Heart right ventricle (tissue), 16 donors: ENCODE data around the gene TBK1. TPM values are rescaled to one million over a fixed set of nuclear protein-coding genes. Genes with fewer than 3 reads are reported as not detected.

ENCODE experiments used
- ATAC-seq, 8 donors: fragments of 200-7000 bp; cut with Tn5 transposase; one replicate each; pipeline ENCODE4 v1.9.1; 2020; ENCODE audit warnings: mild to moderate bottlenecking in 8 of 8, moderate library complexity in 8 of 8, moderate number of reproducible peaks in 1 of 8
- DNase-seq, 2 donors: peaks; one replicate each; pipeline ENCODE4 v3.0.0-alpha.2; 2020
- H3K27ac ChIP-seq, 10 donors: fragments of 200-600 bp; sonication (generic) in 2 of 10; one replicate each; pipeline versions ENCODE4 v1.5.0 to v1.8.0; 2020 to 2022; ENCODE audit warnings: mild to moderate bottlenecking in 3 of 10
- H3K27me3 ChIP-seq, 7 donors: fragments of 200-600 bp; one replicate each; pipeline ENCODE4 v1.8.0; 2021 to 2022; ENCODE audit warnings: mild to moderate bottlenecking in 2 of 7
- H3K36me3 ChIP-seq, 9 donors: fragments of 200-600 bp; sonication (generic) in 1 of 9; one replicate each; pipeline versions ENCODE4 v1.5.0 to v1.8.0; 2020 to 2022; ENCODE audit warnings: mild to moderate bottlenecking in 2 of 9
- H3K4me1 ChIP-seq, 9 donors: fragments of 200-600 bp; sonication (generic) in 1 of 9; one replicate each; pipeline versions ENCODE4 v1.5.0 to v1.8.0; 2020 to 2022; ENCODE audit warnings: mild to moderate bottlenecking in 4 of 9
- H3K4me3 ChIP-seq, 10 donors: fragments of 200-600 bp; sonication (generic) in 2 of 10; one replicate each; pipeline versions ENCODE4 v1.5.0 to v1.8.0; 2020 to 2022; ENCODE audit warnings: mild to moderate bottlenecking in 7 of 10, moderate library complexity in 2 of 10
- H3K9me3 ChIP-seq, 11 donors: fragments of 200-600 bp in 10 of 11; sonication (generic) in 2 of 11; one replicate each; pipeline versions ENCODE4 v1.5.0 to v1.8.0; 2013 to 2022; ENCODE audit warnings: mild to moderate bottlenecking in 2 of 11, control low read depth in 1 of 11, moderate library complexity in 1 of 11
- WGBS, 2 donors: extraction: QIAGEN DNeasy Blood & Tissue Kit; methylation state at CpG; one replicate each; pipeline ENCODE4 v1.1.7; 2013; ENCODE audit warnings: inconsistent platforms in 1 of 2; 5-methylcytosine and 5-hydroxymethylcytosine counted together
- intact Hi-C, 10 donors: fragments of 100-400 bp; cut with DNase I; formaldehyde crosslinking; loops; one replicate each; pipeline versions ENCODE4 v1.11.1 to v1.14.2; 2022
- polyA plus RNA-seq, 2 donors: library from polyadenylated mRNA; stranded (reverse); fragments of 200-250 nt; gene quantifications; one replicate each; pipeline ENCODE4 v1.2.3, GENCODE V29; 2013
- total RNA-seq, 10 donors: library from RNA; stranded (reverse); fragmentation: NEBNext Ultra II Directional in 3 of 10; extraction: Animal tissue kit (Norgen Biotek cat#: 25700) in 3 of 10; gene quantifications; one replicate each; pipeline versions ENCODE4 v1.2.1 to v1.2.4, GENCODE V29; 2021 to 2023
- TF ChIP-seq, protein P1 (sequence below), 9 donors: fragments of 200-600 bp; sonication (generic) in 2 of 9; IDR thresholded peaks; one replicate each; pipeline versions ENCODE4 v1.5.0 to v1.8.0; 2021 to 2022; ENCODE audit warnings: antibody characterized with exemption in 9 of 9, mild to moderate bottlenecking in 5 of 9, moderate library complexity in 1 of 9
- donor health status: Arrhythmogenic right ventricular cardiomyopathy.
- donor health status: ischemic (EF 13 %, LVEDD 7.1; RV severe dilation, severe dysfunction).
- donor health status: healthy with polysubstance abuse.
- donor health status: DM: no; HTN: yes; CAD: no.
- donor health status: DM: no; HTN: no; CAD: no.
- donor health status: ischemic (EF 25% LVEDD 6.9; RV normal size, moderate dysfunction).
- donor health status: ischemic (EF 25% LVEDD 5.7; RV mildly dilated, moderate dysfunction).
- donor health status: healthy.
- donor health status: DM: yes; HTN: yes; CAD: no.
- donor health status: Ischemic cardiomyopathy.
- donor health status: ischemic (EF 35%, LVEDD 5.7; RV mildly dilated, moderate dysfunction).
- donor health status: nonischemic (EF 11% LVEDD 7.7; RV severe dilation, severe dysfunction).
- donor health status: DM: yes; HTN: yes; CAD: no.
- donor health status: PGD.
- donor health status: ischemic (EF 29% LVEDD 5.4; RV normal size, mild dysfunction).
- donor health status: nonischemic (EF 23%, LVEDD 6.1; RV moderate dilation, normal function).

The TBK1 gene
- total and polyA plus RNA-seq, 12 donors = 8.2 to 15.1 (median 10.5) TPM

DNA sequence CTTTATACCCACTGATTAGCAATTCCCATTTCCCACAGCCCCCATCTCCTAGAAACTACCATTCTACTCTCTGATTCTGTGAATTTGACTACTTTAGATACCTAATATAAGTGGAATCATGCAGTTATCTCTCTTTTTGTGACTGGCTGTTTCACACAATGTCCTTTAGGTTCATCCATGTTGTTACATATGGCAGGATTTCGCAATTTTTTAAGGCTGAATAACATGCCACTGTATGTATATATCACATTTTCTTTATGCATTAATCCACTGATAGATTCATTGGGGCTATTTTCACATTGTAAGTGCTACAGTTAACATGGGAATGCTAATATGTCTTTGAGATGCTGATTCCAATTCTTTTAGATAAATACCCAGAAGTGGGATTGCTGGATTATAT is 11.8 kb upstream of the TBK1 start:
- 96 to 98% methylated on average over 1 of the region's 1 CpG for WGBS, 2 donors
- H3K4me3 ChIP-seq = no peak overlapping the region
- ATAC-seq (no peak), DNase-seq (no peak)
- H3K36me3 ChIP-seq = peaks cover 0 to 100% (median 31%) of the 10 kb centered on the region in 9 donors
- no peak overlapping the region for H3K27ac ChIP-seq
- TF ChIP-seq, protein P1, sequence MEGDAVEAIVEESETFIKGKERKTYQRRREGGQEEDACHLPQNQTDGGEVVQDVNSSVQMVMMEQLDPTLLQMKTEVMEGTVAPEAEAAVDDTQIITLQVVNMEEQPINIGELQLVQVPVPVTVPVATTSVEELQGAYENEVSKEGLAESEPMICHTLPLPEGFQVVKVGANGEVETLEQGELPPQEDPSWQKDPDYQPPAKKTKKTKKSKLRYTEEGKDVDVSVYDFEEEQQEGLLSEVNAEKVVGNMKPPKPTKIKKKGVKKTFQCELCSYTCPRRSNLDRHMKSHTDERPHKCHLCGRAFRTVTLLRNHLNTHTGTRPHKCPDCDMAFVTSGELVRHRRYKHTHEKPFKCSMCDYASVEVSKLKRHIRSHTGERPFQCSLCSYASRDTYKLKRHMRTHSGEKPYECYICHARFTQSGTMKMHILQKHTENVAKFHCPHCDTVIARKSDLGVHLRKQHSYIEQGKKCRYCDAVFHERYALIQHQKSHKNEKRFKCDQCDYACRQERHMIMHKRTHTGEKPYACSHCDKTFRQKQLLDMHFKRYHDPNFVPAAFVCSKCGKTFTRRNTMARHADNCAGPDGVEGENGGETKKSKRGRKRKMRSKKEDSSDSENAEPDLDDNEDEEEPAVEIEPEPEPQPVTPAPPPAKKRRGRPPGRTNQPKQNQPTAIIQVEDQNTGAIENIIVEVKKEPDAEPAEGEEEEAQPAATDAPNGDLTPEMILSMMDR (IDR thresholded peaks at IDR 0.05) = no peak
- no peaks in the 10 kb centered on the region for H3K9me3 ChIP-seq
- intact Hi-C loops = loop anchor here in 1 of 10 donors (5.0 kb wide), 1 partner anchor 33 kb away; no protein-coding TSS in a partner anchor
- H3K27me3 ChIP-seq = no peaks in the 10 kb centered on the region
- H3K4me1 ChIP-seq = no peaks in the 10 kb centered on the region

DNA sequence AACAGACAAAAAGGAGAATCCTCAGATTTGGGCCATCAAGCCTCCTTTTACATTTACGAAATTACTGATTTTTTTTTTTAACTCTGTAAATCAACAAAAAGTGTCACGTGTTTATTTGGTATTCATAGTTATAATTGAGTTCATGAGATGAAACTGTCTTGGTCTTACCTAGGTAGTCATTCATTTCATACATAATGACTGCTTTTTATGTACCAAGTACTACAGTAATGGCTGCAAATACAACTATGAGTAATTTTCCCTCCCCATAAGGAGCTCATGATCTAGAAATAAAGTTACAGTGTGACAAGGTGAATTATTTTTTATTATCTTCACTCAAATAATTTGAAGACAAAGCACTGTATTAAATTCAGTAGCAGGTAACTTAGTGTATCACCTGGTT is 6.4 kb upstream of the TBK1 start:
- DNase-seq (no peak), ATAC-seq (no peak)
- TF ChIP-seq, protein P1 (IDR thresholded peaks at IDR 0.05) = no peak
- peaks cover 0 to 90% (median 13%) of the 10 kb centered on the region in 9 donors for H3K36me3 ChIP-seq
- intact Hi-C loops = no loop called here
- no peaks in the 10 kb centered on the region for H3K27me3 ChIP-seq
- H3K4me3 ChIP-seq = no peak overlapping the region
- H3K9me3 ChIP-seq = no peaks in the 10 kb centered on the region
- H3K4me1 ChIP-seq = peaks cover 0 to 2% (median 0%) of the 10 kb centered on the region in 9 donors
- H3K27ac ChIP-seq = no peak overlapping the region
- 91 to 100% methylated on average over 2 of the region's 2 CpGs for WGBS, 2 donors

DNA sequence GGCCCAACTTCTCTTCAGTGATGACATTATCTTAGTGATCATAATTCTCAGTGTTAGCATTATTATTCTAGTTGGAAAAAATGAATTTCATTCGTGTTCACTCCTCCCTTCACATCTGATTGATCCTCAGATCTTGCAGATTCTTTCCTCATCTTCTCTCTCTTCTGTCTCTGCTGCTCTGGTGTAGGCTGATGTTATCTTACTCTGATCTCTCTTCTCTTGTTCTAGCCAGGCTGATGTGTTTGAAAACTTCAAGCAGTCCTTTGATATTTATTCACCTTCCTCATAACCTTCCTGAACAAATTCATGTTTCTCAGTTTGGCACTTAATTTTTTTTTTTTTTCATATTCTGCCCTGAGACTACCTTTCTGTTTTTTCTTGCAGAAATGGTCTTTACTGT is 5.6 kb upstream of the TBK1 start:
- peaks cover 0 to 82% (median 13%) of the 10 kb centered on the region in 9 donors for H3K36me3 ChIP-seq
- no peak overlapping the region for H3K4me3 ChIP-seq
- H3K4me1 ChIP-seq = peaks cover 0 to 10% (median 7%) of the 10 kb centered on the region in 9 donors
- H3K9me3 ChIP-seq = no peaks in the 10 kb centered on the region
- WGBS, 2 donors = 85 to 94% methylated on average over 1 of the region's 1 CpG
- intact Hi-C loops = no loop called here
- no peak overlapping the region for H3K27ac ChIP-seq
- TF ChIP-seq, protein P1 (IDR thresholded peaks at IDR 0.05) = no peak
- no peaks in the 10 kb centered on the region for H3K27me3 ChIP-seq
- no peak for ATAC-seq
- DNase-seq = no peak

DNA sequence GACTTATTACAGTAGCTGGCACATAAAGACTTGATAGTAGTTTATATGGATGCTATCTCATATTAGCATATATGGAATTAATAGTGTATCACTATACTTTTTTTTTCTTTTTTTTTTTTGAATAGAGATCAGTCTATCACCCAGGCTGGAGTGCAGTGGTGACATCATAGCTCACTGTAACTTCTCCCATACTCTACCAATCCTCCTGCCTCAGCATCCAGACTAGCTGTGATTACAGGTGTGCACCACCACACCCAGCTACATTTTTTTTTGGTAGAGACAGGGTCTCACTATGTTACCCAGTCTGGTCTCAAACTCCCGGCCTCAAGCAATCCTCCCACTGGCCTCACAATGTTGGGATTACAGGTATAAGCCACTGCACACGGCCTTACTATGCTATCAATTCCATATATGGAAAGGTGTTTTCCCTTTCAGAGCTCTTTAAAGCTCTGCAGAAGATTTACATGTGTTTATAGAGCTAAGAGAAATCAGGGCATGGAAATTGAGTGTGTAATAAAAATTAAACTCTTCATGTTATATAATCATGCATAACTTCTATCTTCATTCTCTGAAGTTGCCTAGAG is 1.8 kb upstream of the TBK1 start:
- Histone ChIP-seq H3K4me1 (peaks cover 0 to 29% (median 21%) of the 10 kb centered on the region in 9 donors), H3K27me3 (no peaks in the 10 kb centered on the region), H3K36me3 (peaks cover 0 to 43% (median 11%) of the 10 kb centered on the region in 9 donors), H3K4me3 (no peak overlapping the region), H3K9me3 (no peaks in the 10 kb centered on the region), H3K27ac (no peak overlapping the region)
- intact Hi-C loops = loop anchor here in 1 of 10 donors (5.0 to 10.0 kb wide), 2 partner anchors 43 to 245 kb away; no protein-coding TSS in a partner anchor
- no peak for DNase-seq
- ATAC-seq = no peak
- TF ChIP-seq, protein P1 (IDR thresholded peaks at IDR 0.05) = no peak
- WGBS, 2 donors = 87 to 88% methylated on average over 2 of the region's 2 CpGs
